H9 (cell line): Measurements from ENCODE around the gene VWA3A. TPM values are rescaled to one million over a fixed set of nuclear protein-coding genes. Genes with fewer than 3 reads are reported as not detected.

Source experiments
- DNase-seq: peaks from one replicate; pipeline ENCODE4 v3.0.0-alpha.2; 2017
- H2AFZ ChIP-seq: one replicate; pipeline ENCODE4 v1.6.1; 2013; ENCODE audit warnings: mild to moderate bottlenecking, low read length, control low read depth, moderate library complexity
- H2AK5ac ChIP-seq: 2 replicates; pipeline ENCODE4 v1.6.1; 2013; ENCODE audit warnings: low read length, control low read depth, mixed read lengths; ENCODE audit not compliant: insufficient read length
- H2BK120ac ChIP-seq: one replicate; pipeline ENCODE4 v1.6.1; 2013; ENCODE audit warnings: low read depth, mild to moderate bottlenecking, low read length, control low read depth, inconsistent platforms; ENCODE audit not compliant: poor library complexity, severe bottlenecking
- H2BK12ac ChIP-seq: 2 replicates; pipeline ENCODE4 v1.6.1; 2013; ENCODE audit warnings: low read length, control low read depth, mixed read lengths, low read depth; ENCODE audit not compliant: insufficient read length
- H2BK15ac ChIP-seq: 2 replicates; pipeline ENCODE4 v1.6.1; 2013; ENCODE audit warnings: low read depth, low read length, control low read depth
- H2BK20ac ChIP-seq: one replicate; pipeline ENCODE4 v1.6.1; 2013; ENCODE audit warnings: low read depth, mild to moderate bottlenecking, low read length, control low read depth, inconsistent platforms; ENCODE audit not compliant: poor library complexity, severe bottlenecking
- H2BK5ac ChIP-seq: 2 replicates; pipeline ENCODE4 v1.6.1; 2013; ENCODE audit warnings: low read length, control low read depth, mixed read lengths; ENCODE audit not compliant: insufficient read length
- H3K14ac ChIP-seq: 2 replicates; pipeline ENCODE4 v1.6.1; 2013; ENCODE audit warnings: low read length, control low read depth; ENCODE audit not compliant: insufficient read depth
- H3K18ac ChIP-seq: 2 replicates; pipeline ENCODE4 v1.6.1; 2013; ENCODE audit warnings: low read depth, mild to moderate bottlenecking, mixed read lengths, low read length, control low read depth; ENCODE audit not compliant: insufficient read length
- H3K23ac ChIP-seq: 2 replicates; pipeline ENCODE4 v1.6.1; 2013; ENCODE audit warnings: low read length, control low read depth, mixed read lengths, low read depth; ENCODE audit not compliant: insufficient read length
- H3K23me2 ChIP-seq: 2 replicates; pipeline ENCODE4 v1.6.1; 2013; ENCODE audit warnings: low read depth, mild to moderate bottlenecking, mixed read lengths, low read length, control low read depth; ENCODE audit not compliant: insufficient read length, poor library complexity, severe bottlenecking
- H3K27ac ChIP-seq: 2 replicates; pipeline ENCODE4 v1.5.1; 2013; ENCODE audit warnings: low read length, control low read depth, mixed read lengths, low read depth; ENCODE audit not compliant: insufficient read length
- H3K27me3 ChIP-seq: 2 replicates; pipeline ENCODE4 v1.6.1; 2013; ENCODE audit warnings: low read length, control low read depth, inconsistent platforms; ENCODE audit not compliant: insufficient read depth
- H3K4ac ChIP-seq: 2 replicates; pipeline ENCODE4 v1.6.1; 2013; ENCODE audit warnings: low read depth, mild to moderate bottlenecking, control low read depth, inconsistent platforms, low read length, moderate library complexity
- H3K4me1 ChIP-seq: 2 replicates; pipeline ENCODE4 v1.6.1; 2013; ENCODE audit warnings: low read length, control low read depth, inconsistent platforms; ENCODE audit not compliant: insufficient read depth
- H3K4me2 ChIP-seq: 2 replicates; pipeline ENCODE4 v1.6.1; 2013; ENCODE audit warnings: low read length, control low read depth, mixed read lengths; ENCODE audit not compliant: insufficient read length, insufficient read depth
- H3K56ac ChIP-seq: 2 replicates; pipeline ENCODE4 v1.6.1; 2013; ENCODE audit warnings: low read depth, mild to moderate bottlenecking, mixed read lengths, low read length, control low read depth; ENCODE audit not compliant: insufficient read length
- H3K79me1 ChIP-seq: 2 replicates; pipeline ENCODE4 v1.6.1; 2013; ENCODE audit warnings: low read depth, mild to moderate bottlenecking, moderate library complexity, low read length, control low read depth, inconsistent platforms; ENCODE audit not compliant: insufficient read depth, poor library complexity, severe bottlenecking
- H3K79me2 ChIP-seq: 2 replicates; pipeline ENCODE4 v1.6.1; 2013; ENCODE audit warnings: low read length, control low read depth, inconsistent platforms; ENCODE audit not compliant: insufficient read depth
- H3K9ac ChIP-seq: 2 replicates; pipeline ENCODE4 v1.6.1; 2013; ENCODE audit warnings: low read length, control low read depth, mixed read lengths; ENCODE audit not compliant: insufficient read length; ENCODE audit errors: extremely low read depth
- H3K9me3 ChIP-seq: one replicate; pipeline ENCODE4 v1.6.1; 2013; ENCODE audit warnings: low read depth, low read length, inconsistent platforms; ENCODE audit not compliant: control insufficient read depth
- H3T11ph ChIP-seq: one replicate; pipeline ENCODE4 v1.6.1; 2013; ENCODE audit warnings: mild to moderate bottlenecking, low read length, control low read depth, inconsistent platforms
- H4K20me1 ChIP-seq: one replicate; pipeline ENCODE4 v1.6.1; 2013; ENCODE audit not compliant: control insufficient read depth, insufficient read length, insufficient read depth
- H4K5ac ChIP-seq: 2 replicates; pipeline ENCODE4 v1.6.1; 2013; ENCODE audit warnings: low read depth, mild to moderate bottlenecking, mixed read lengths, low read length, control low read depth; ENCODE audit not compliant: insufficient read length
- H4K8ac ChIP-seq: replicated peaks from 2 replicates; pipeline ENCODE4 v1.6.1; 2013; ENCODE audit warnings: low read length, control low read depth, mixed read lengths, low read depth; ENCODE audit not compliant: insufficient read length
- H4K91ac ChIP-seq: 2 replicates; pipeline ENCODE4 v1.6.1; 2013; ENCODE audit warnings: low read depth, mild to moderate bottlenecking, moderate library complexity, mixed read lengths, low read length, control low read depth; ENCODE audit not compliant: insufficient read length
- H3K27ac Mint-ChIP-seq, 3 experiments: 2 replicates in 2 of 3; 3 replicates in 1 of 3; pipeline ENCODE4 v1.8.0; 2020 to 2021; ENCODE audit warnings: mixed read lengths in 3 of 3, mild to moderate bottlenecking in 1 of 3, moderate library complexity in 1 of 3
- H3K27me3 Mint-ChIP-seq: 2 replicates; pipeline ENCODE4 v1.8.0; 2021; ENCODE audit warnings: low read depth, mild to moderate bottlenecking, moderate library complexity, mixed read lengths
- H3K36me3 Mint-ChIP-seq, 3 experiments: 2 replicates in 2 of 3; 3 replicates in 1 of 3; pipeline ENCODE4 v1.8.0; 2020 to 2021; ENCODE audit warnings: low read depth in 3 of 3, mixed read lengths in 3 of 3; ENCODE audit not compliant: insufficient read depth in 1 of 3
- H3K4me1 Mint-ChIP-seq, 2 experiments: 2 replicates each; pipeline ENCODE4 v1.8.0; 2020; ENCODE audit warnings: mixed read lengths in 2 of 2
- H3K4me3 Mint-ChIP-seq, 2 experiments: 2 replicates in 1 of 2; 3 replicates in 1 of 2; pipeline ENCODE4 v1.8.0; 2020 to 2021; ENCODE audit warnings: mild to moderate bottlenecking in 2 of 2, mixed read lengths in 2 of 2, moderate library complexity in 1 of 2
- H3K9me3 Mint-ChIP-seq, 2 experiments: 2 replicates in 1 of 2; 3 replicates in 1 of 2; pipeline ENCODE4 v1.8.0; 2020; ENCODE audit warnings: mild to moderate bottlenecking in 2 of 2, mixed read lengths in 2 of 2, moderate library complexity in 1 of 2
- WGBS: extraction: QIAGEN DNeasy Blood & Tissue Kit; methylation state at CpG from one replicate; pipeline ENCODE4 v1.1.7; 2013; ENCODE audit warnings: missing lambda C conversion rate, low lambda C conversion rate, mixed read lengths; ENCODE audit not compliant: insufficient read length; ENCODE audit errors: extremely low coverage; 5-methylcytosine and 5-hydroxymethylcytosine counted together
- total RNA-seq: library from RNA; stranded (reverse); gene quantifications from 2 replicates; pipeline ENCODE4 v1.2.1, GENCODE V29; 2021
- TF ChIP-seq, protein P1 (sequence below): fragments of 200-600 bp; sonication (generic); conservative IDR thresholded peaks from 3 replicates; pipeline ENCODE4 v1.8.0; 2021; ENCODE audit warnings: antibody characterized with exemption, mild to moderate bottlenecking

VWA3A gene
- total RNA-seq, 1 experiment from 2014 or later = not detected

DNA sequence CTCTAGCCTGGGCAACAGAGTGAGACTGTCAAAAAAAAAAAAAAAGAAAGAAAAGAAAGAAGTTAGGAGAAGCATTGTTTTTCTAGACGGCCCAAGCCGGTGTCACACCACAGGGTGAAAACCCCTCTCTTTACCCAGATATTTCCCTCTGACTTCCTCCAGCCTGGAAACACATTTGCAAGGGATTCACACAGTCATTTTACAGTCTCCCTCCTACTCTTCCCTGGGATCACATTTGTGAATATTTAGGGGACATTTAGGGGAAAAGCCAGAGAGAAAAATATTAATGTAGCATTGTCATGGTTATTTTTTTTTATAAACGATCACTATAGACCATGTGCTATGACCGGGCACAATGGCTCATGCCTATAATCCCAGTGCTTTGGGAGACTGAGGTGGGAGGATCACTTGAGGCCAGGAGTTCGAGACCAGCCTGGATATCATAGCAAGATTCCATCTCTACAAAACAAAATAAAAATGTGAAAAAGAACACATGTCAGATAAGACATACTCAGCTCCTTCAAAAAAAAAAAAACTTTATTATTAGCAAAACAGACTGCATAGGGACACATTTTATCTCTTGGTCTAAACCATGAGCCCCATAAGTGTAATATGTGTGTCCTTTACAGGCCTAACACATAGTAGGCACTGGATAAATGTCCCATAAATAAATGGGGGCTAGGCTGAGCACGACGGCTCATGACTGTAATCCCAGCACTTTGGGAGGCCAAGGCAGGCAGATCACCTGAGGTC is 59.1 kb downstream of the VWA3A start:
- no peaks in the 10 kb centered on the region for H3K4me1 ChIP-seq
- Mint-ChIP-seq H3K4me1 (peaks cover 2 to 11% of the 10 kb centered on the region in 2 experiments; a peak in 3 of 4 replicates), H3K27me3 (peaks cover 3% of the 10 kb centered on the region; the same call in 1 of the 2 replicates), H3K9me3 (no peaks in the 10 kb centered on the region), H3K4me3 (no peak overlapping the region), H3K27ac (no peak overlapping the region), H3K36me3 (no peaks in the 10 kb centered on the region)
- no peak overlapping the region for H2BK15ac ChIP-seq
- no peaks in the 10 kb centered on the region for H3K9me3 ChIP-seq
- WGBS = no CpG with 5 or more reads among the region's 7 CpGs
- TF ChIP-seq, protein P1, sequence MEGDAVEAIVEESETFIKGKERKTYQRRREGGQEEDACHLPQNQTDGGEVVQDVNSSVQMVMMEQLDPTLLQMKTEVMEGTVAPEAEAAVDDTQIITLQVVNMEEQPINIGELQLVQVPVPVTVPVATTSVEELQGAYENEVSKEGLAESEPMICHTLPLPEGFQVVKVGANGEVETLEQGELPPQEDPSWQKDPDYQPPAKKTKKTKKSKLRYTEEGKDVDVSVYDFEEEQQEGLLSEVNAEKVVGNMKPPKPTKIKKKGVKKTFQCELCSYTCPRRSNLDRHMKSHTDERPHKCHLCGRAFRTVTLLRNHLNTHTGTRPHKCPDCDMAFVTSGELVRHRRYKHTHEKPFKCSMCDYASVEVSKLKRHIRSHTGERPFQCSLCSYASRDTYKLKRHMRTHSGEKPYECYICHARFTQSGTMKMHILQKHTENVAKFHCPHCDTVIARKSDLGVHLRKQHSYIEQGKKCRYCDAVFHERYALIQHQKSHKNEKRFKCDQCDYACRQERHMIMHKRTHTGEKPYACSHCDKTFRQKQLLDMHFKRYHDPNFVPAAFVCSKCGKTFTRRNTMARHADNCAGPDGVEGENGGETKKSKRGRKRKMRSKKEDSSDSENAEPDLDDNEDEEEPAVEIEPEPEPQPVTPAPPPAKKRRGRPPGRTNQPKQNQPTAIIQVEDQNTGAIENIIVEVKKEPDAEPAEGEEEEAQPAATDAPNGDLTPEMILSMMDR = no peak
- H3K79me2 ChIP-seq = no peaks in the 10 kb centered on the region
- no peak overlapping the region for H3K4ac ChIP-seq
- H3K14ac ChIP-seq = no peak overlapping the region
- H4K20me1 ChIP-seq = no peaks in the 10 kb centered on the region
- no peak overlapping the region for H4K91ac ChIP-seq
- H2BK12ac ChIP-seq = no peak overlapping the region
- no peak overlapping the region for H3K23ac ChIP-seq
- H2BK5ac ChIP-seq = no peak overlapping the region
- H3K4me2 ChIP-seq = no peak overlapping the region
- no peak overlapping the region for H3K9ac ChIP-seq
- no peak overlapping the region for H3K56ac ChIP-seq
- no peaks in the 10 kb centered on the region for H3K79me1 ChIP-seq
- H2AK5ac ChIP-seq = no peak overlapping the region
- no peak for DNase-seq
- H3T11ph ChIP-seq = no peak overlapping the region
- H2AFZ ChIP-seq = no peak overlapping the region
- H2BK120ac ChIP-seq = no peak overlapping the region
- H4K5ac ChIP-seq = no peak overlapping the region
- no peak overlapping the region for H4K8ac ChIP-seq
- no peak overlapping the region for H2BK20ac ChIP-seq
- H3K18ac ChIP-seq = no peak overlapping the region
- H3K27me3 ChIP-seq = no peaks in the 10 kb centered on the region
- H3K27ac ChIP-seq = no peak overlapping the region
- H3K23me2 ChIP-seq = no peaks in the 10 kb centered on the region
